ENCODE results near the gene NCAPG2.

GRCh38 chr7:158740013-158740656 lies 35.5 kb upstream of the NCAPG2 start:
- TF ChIP-seq CTCF (IDR thresholded peaks at IDR 0.05) (peak in 1 of 4 experiments; percentile 6), EP300 (IDR thresholded peaks at IDR 0.05) (no peak), POLR2AphosphoS5 (IDR thresholded peaks at IDR 0.05) (peak; percentile 62), POLR2A (IDR thresholded peaks at IDR 0.05) (peak in 1 of 2 donors; percentile 10)

All from gastroesophageal sphincter (tissue), 3 donors.